NCI-H524 treated with DMSO at 0.1 percent for 48 hours (cell line): Measurements from ENCODE around the gene WDR1.

Experiments
- DNase-seq: peaks from one replicate; lab custom pipeline; 2025; lab: John Stamatoyannopoulos, UW

WDR1 gene

GRCh38 chr4:10113362-10114047 is 3.1 kb downstream of the WDR1 start:
- no peak for DNase-seq

- no peak for DNase-seq
Observed at GRCh38 chr4:10112658-10113284, 3.8 kb downstream of the WDR1 start.

GRCh38 chr4:10111067-10111801 is 5.4 kb downstream of the WDR1 start:
- DNase-seq, result no peak

- DNase-seq, result no peak
Observed at GRCh38 chr4:10109995-10110670, 6.5 kb downstream of the WDR1 start.

- DNase-seq, result no peak
Observed at GRCh38 chr4:10108818-10109783, 7.5 kb downstream of the WDR1 start.

DNA sequence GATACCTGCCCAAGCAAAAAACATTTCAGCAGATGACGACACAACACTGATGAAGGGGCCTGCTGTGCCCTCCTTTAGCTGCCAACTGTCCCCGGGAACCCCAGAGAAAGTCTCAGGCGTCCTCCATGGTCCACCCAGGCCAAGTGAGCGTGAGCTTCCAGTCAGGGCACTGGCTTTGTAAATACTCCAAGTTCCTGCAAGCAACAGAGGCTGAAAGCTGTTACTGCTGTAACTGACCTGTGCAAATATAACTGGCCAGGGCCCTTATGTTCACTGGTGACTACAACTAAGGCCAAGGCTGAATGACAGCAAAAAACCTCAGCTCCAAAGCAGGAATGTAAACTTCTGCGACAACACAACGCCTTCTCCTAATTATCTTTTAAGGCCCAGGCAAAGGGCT is 8.2 kb downstream of the WDR1 start:
- no peak for DNase-seq

GRCh38 chr4:10107111-10108091 is 9.2 kb downstream of the WDR1 start:
- DNase-seq, result no peak

- DNase-seq, result no peak
Observed at GRCh38 chr4:10106421-10107039, 10.1 kb downstream of the WDR1 start.

GRCh38 chr4:10105920-10106319 is 10.7 kb downstream of the WDR1 start:
- DNase-seq, result no peak

- no peak for DNase-seq
Observed at GRCh38 chr4:10105421-10105820, 11.2 kb downstream of the WDR1 start.

GRCh38 chr4:10104991-10105276 is 11.7 kb downstream of the WDR1 start:
- no peak for DNase-seq

GRCh38 chr4:10104211-10104990 is 12.2 kb downstream of the WDR1 start:
- no peak for DNase-seq

- DNase-seq, result no peak
Observed at GRCh38 chr4:10102474-10103332, 13.9 kb downstream of the WDR1 start.

DNA sequence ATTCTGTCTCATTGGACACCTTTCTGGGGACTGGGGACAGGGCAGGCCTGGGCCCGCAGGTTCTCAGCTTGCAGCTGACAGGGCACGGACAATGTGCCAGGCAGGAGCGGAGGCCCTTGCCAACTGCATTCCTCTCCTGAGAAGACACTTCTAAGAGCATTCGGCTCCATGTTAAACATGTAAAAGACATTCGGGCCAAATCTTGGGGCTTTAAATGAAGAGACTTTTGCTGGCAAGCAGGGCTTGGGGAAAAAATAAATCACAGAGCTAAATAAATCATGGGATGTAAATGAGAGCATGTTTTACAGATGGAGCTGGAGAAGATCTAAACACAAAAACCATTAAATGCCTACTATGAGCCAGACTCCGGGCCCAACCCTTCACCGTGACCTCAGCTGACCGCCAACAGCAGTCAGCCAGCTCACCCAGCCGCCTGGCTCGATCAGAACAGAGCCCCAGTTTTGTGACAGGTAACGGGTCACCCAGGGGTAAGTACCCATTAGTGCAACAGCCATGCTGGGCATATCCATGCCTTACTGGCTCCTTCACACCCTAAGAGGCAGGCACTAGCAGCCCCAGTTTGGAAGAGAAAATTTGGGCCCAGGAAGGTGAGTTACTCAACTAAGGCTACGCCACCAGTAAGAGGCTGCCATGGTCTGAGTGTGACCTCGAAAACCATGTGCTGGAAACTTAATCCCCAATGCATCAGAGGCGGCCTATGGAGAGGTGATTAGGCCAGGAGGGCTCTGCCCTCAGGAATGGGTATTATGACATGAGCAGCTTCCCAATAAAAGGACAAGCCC is 14.7 kb downstream of the WDR1 start:
- DNase-seq, result no peak

GRCh38 chr4:10100734-10101216 is 15.8 kb downstream of the WDR1 start:
- no peak for DNase-seq

- DNase-seq, result no peak
Observed at GRCh38 chr4:10099499-10100325, 16.9 kb downstream of the WDR1 start.
